NCI-H128 (cell line): Measurements from ENCODE around the gene ZNF593.

ENCODE experiments used
- DNase-seq: peaks from one replicate; lab custom pipeline; 2025; ENCODE audit not compliant: unreplicated experiment; lab: John Stamatoyannopoulos, UW

Gene ZNF593

DNA sequence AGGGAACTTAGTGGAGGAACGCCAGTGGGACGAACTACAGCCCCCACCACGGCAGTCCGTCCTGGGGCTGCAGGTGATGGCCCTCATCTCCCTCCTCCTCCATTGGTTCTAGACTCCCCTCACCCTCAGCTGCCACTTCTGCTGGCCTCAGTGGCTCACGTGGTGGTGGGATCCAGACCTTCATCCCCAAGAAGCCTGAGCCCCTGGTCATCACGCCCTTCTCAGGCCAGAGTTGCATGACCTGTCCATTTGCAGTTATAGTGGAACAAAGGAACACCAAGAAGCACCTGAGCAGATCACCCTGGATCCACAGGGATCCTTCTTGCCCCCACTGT, 23.8 kb upstream of the ZNF593 start:
- DNase-seq = no peak

DNA sequence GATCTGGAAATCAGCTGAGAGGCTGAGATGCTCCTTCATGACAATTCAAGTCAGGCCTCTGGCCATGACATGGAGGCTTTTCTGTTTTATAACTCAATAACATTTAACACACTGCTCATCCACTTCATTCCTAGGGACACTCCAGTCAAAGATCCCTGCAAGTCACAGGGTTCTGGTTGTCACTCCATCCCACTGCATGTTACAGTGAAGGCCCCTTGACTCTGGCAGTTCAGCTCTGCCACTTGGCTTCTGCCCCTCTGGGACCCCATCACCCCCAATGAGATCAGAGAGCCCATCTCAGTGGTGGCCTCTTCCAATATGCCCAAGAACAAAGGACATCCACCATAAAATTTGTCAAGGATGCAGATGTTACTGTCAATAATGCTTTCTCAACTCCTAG, 20.8 kb upstream of the ZNF593 start:
- DNase-seq = no peak

DNA sequence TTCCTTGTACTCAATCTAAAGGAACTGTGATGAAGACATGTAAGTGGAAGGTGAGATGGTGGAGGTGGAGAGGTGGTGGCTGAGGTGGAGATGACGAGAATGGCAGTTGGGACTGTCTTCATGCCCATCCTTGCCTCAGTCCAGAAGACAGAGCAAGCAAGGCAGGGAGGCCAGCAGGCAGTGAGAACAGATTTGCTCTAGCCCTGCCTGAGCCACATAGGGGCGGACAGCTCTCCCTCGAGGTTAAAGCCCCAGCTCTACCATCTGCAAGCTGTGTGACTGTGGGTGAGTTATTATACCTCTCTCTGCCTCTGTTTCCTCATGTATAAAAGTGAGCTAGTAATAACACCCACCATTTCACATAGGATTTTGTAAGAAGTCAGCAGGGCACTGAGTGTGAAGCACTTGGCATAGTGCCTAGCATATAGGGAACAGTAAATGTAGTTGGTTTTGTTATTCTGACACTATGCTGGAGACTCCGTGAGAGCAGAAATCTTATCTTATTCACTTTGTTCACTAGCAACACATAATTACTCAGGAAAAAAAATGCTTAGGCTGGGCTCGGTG, 15.7 kb upstream of the ZNF593 start:
- DNase-seq = no peak

DNA sequence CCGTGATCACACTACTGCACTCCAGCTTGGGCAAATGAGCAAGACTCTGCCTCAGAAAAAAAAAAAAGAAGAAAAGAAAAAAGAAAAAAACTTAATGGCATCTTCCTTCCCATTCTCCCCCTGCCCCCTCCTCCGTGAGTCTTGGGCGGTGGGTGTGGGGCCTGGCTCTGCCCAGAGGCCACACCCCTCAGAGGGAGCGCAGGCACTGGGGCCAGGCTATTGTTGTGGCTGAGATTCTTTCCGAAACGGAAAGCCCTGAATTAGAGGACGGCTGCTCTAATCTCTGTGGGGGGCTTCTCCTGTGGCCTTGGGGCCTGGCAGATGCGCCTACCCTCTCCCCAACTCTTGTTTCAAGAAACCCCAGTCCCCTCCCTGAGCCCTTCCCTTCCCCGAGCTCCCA, 15.0 kb upstream of the ZNF593 start:
- DNase-seq = no peak

DNA sequence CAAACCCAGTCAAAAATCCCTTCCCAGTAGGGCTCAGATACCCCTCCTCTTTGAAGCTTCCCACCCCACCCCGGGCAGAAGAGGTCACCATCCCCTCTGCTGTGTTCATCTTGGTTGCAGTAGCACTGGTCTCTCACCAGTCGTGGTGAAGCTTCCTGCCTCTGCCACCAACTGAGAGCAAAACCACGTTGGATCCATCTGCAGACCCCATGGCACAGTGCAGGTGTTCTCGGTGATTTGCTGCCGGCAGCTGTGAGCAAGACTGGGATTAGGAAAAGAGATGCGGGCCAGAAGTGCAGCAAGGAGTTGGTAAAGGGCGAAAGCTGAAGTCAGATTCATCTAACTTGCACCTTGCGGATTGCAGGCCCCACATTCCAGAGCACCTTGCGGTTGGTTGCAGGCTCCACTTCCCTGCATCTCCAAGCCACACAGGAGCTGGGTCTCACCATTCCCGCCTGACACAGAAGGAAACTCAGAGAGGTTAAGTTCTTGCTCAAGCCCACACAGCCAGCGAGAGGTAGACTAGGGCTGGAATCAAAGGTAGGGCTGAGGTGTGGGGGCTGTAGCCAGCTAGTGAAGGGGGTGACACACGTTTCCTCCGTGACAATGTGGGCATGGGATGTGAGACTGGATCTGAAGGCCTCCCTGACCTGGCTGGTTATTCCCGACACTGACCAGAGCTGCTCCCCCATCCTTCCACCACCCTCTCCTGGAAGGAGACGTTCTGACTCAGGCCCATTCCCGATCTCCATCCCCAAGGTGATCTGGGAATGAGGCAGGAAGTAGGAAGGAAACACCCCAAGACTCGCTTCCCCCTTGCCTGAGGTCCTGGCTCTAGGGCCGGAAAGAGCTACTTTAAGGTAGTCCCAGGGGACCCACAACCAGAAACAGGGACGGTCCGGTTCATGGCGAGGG, 14.1 kb upstream of the ZNF593 start:
- DNase-seq = no peak

DNA sequence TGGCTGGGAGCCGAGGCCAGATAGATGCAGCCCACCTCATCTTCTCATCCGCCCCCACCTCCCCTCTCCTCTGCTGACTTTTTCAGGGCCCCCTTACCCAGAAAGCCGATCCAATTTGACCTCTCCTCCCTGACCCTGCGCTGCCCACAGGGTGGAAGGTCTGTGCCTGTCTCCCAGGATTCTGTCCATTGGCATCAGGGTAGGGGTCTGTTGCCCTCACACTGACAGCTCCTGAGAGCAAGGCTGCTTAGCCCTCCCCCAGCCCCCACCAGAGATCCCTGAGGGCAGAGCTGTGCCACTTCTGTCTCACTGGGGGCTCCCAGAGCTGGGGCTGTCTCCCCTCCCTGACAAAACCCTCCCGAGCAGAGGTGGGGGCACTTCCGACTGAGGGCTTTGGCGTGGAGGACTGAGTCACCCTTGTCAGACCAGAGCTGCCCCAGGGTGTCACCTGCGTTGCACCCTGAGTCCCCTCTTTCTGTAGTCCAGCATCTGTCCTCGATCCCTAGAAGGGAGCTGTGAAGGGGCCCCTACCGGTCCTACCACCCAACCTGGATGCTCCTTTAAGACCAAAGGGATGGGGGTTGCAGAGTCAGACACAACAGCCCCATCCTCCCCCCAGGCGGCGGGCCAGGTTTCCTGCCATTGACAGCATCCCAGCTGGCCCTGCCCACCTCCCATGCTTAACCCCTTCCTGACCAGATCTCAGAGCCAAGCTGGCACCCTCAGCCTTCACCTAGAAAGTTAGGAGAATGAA, 13.2 kb upstream of the ZNF593 start:
- no peak for DNase-seq

DNA sequence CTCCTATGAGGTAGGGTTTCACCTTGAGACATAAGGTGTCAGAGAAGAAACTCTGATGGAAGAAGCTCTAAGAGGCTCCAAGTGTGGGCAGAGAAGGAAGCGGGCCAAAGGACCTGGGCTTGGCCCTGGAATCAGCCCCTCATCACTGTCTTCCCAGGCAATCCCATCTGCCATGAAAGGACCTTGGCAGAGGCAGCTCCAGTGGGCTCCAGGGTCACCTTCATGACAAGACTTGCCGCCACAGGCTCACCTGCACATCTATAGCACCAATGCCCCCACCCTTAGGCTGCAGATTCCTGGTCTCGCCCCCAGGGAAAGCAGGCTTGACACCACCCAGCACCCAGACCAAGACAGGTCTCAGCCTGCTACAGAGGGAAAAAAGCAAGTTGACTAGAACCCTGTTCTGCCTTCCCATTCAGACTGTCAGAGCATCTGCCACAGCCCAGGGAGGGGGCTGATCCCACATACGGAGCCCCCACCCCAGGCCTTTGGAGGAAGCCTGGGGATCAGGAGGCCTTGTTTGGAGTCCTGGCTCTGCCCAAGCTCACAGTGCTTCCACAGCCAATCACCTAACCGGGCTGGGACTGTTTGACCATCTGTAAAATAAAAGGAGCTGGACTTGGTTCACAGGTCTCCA, 11.3 kb upstream of the ZNF593 start:
- DNase-seq = no peak

DNA sequence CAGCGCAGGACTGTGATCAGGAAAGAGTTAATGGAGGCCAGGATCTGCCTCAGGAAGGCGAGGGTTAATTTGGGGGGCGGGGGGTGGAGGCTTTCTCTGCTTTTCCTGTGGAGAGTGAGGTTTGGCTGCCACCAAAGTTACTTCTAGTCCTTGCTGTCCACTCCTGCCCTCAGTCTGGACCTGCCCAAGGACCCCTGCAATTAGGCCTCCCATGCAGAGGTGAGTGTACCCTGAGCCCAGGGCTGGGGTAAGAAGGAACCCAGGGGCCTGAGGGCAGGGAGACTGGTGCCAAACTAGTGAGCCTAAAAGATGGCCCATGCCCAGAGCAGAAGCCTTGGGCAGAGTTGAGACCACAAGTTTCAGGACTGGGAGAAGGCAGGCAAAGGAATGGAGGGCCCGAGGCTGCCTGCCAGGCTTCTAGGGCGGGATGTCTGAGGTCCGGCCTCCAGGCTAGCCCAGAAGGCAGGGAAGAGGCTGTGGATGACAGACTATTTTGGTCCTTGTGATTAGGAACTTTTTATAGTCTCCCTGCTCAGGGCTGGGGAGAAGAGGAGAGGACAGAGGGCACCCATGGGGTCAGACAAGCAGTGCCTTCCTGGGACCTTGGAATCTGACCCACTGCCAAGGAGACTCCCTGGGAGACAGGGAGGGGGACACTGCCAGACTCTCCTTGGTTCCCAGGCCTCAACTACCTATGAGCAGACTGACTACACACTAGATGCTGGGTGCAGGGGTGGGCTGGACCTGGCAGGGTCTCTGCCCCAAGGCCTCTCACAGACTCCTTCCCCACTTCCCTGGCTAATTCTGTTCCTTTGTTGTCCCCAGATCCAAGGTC, 10.6 kb upstream of the ZNF593 start, which contains the start of gene FAM110D:
Gene FAM110D, plus strand, starts transcription at position 172 of the 835 bp plus-strand sequence. CDS start 2,213 bp downstream, outside the sequence.
- DNase-seq = no peak

DNA sequence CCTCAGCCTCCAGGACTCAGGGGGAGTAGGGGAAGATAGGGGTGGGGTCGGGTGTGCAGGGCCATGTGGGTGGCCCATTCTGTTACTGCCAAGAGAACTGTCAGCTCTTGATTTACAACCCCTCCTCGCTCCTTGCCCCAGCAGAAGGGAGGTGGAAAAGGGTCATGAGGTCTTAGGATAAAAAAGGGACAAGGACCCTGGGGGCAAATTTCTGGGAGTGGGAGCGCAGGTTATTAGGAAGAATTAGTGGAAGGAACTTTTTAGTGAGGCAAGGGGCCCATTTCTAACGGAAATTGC, 10.0 kb upstream of the ZNF593 start:
- no peak for DNase-seq

DNA sequence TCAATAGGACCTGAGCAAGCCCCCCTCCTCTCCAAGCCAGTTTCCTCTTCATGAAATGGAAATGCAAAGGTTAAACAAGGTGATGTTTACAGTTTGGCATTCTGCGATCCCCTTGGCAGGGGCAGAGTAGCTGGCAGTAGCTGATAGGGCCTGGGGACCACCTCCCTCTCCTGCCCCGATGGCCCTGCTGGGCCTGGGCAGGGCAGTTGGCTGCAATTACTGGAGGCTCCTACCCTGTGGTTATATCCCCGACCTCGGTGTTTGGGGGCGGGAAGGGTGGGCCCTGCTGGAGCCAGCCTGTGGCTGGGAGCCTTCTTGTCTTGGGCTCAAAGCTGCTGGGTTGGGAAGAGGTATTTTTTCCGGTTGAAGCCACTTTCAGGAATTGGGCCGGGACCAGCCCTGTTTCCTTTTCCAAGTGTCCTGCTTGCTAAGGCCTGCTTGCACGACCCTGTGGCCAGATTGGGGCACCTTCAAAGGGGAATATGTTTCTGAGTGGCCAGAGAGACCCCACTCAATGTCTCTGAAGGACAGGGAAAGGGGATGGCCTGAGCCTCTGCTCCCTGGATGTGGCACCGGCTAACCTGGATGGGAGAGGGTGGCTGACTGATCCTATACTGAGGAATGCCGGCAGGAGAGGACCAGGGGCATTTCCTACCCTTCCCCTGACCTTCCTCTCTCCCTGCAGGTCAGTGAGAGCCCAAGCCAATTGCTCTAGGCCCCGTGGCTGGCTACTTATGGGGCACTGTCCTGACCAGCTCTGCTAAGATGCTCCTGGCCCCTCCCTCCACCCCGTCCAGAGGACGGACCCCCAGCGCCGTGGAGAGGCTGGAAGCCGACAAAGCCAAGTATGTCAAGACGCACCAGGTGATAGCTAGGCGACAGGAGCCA, 8.9 kb upstream of the ZNF593 start:
- no peak for DNase-seq

DNA sequence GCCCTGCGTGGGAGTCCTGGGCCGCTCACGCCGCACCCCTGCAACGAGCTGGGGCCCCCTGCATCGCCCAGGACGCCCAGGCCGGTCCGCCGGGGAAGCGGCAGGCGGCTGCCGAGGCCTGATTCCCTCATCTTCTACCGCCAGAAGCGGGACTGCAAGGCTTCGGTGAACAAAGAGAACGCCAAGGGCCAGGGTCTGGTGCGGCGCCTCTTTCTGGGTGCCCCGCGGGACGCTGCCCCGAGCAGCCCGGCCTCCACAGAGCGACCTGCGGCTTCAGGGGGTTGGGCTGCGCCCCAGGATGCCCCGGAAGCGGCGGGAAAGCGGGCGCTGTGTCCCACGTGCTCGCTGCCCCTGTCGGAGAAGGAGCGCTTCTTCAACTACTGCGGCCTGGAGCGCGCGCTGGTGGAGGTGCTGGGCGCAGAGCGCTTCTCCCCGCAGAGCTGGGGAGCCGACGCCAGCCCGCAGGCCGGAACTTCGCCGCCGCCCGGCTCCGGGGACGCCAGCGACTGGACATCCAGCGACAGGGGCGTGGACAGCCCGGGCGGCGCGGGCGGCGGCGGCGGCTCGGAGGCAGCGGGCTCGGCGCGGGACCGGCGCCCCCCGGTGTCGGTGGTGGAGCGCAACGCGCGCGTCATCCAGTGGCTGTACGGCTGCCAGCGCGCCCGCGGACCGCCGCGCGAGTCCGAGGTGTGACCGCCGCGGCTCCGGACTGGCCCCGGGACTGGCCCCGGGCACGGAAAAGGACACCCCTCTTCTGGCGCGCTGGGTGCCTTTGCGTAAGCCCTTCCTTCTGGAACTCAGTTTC, 8.1 kb upstream of the ZNF593 start:
- peak; percentile 13 for DNase-seq

DNA sequence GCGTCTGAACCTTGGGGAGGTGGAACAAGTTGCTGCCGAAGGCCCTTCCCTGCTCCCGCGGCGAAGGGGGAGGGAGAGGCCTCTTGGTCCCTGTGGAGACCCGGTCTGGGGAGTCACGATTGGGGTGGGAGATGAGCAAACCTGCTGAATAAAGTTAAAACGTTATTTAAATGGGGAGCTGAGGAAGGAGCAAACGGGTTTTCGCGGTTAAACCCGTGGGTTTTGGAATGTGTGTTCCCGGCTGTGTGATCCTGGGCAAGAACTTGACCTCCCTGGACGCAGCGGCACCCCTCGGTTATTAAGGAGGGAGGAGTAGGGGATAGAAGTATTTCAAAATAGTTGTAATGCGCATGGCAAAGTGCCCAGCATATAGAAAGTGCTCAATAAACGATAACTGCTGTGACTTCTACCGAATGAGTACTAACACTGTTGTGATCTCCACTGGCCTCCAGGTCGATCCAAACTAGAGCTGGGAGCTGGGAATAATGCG, 7.4 kb upstream of the ZNF593 start:
- DNase-seq = no peak

DNA sequence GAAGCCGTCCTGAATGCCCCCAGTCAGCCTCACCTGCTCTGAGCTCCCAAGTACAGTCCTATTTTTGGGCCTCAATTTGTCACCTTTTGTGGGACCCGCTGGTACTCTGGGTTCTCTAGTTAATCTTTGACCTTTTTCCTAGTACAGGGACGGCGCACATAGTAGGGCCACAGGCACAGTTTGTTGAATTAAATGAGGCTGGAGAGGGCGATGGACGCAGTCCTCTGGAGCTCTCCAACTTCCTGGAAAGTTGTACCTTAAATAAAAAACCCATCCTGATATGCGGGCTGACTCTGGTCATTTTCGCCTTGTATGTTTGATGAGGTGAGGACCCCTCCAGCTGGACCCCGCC, 6.0 kb upstream of the ZNF593 start:
- no peak for DNase-seq

DNA sequence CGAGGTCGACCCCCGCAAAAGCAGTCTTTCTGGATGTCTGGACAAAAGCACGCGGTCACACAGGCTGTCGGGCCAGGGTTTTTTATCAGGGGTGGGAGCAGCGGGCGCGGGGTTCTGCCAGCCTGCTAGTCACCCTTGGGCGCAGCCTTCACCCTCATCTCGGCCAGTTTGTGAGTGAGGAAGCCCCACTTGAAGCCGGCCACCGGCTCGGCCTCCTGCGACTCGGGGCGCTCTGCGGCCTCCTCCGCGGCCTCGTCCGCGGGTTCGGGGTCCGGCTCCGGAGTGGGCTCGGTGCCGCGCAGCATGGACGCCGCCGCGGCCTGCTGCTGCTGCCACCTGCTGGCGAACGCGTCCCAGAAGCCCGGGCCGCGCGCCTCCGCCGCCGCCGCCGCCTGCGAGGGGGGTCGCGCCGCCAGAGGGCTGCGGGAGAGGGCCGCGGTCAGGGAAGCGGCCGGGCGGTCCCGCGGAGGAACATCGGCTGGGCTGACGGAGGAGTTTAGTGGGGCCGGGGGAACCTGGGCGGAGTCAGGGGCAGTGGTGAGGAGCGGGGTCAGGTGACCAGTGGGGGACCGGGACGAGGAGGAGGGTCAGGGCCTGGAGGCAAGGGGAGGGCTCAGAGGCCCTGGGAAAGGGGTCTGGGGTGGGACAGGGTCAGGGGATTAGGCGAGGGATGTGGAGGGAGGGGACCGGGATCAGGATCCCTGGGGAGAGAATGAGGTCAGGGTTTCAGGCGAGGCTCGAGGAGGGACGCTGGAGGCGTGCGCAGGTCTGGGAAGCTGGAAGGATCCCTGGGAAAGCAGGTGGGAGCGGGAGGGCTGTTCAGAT, 5.5 kb upstream of the ZNF593 start:
- DNase-seq = no peak

DNA sequence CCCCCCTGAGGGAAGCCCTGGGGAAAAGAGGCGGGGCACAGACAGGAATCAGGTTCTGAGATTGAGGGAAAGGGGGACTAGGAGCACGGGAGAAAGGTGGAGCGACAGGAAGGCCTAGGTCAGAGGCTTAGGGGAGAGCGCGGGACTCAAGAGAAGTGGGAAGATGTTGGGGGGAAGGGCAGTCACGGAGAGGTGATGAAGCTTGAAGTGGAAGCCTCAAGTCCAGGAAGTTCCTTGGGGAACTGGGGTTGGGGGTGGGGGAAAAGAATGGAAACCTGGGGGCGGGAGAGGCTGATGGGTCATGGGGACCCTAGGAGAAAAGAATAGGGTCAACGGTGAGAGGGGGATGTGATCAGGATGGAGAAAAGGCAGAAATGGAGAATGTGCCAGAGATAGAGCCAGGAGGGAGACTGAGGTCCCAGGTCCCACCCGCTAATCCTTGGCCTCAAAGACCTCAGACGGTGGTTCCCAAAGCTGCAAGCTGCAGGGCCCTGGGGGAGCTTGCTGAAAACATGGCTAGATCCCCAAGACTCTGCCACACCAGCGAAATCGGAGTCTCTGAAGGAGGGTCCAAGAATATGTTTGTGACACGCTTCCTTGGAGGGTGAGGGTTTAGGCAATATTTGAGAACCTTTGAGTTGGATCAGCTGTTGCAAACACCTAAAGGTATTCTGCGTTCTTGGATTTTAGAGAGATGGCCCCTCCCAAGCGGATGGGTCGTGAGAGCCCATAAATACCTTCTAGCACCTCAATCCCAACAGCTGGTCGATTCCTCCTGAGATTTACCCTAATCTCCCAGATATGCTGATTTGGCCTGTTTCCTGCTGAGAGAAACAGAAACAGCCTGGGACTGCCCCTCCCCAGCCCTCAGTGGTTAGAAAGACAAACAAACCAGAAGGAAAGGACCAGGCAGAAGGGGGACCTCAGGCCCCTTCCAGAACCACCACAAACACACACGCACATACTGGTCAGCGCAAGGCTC, 4.6 kb upstream of the ZNF593 start:
- DNase-seq = no peak

DNA sequence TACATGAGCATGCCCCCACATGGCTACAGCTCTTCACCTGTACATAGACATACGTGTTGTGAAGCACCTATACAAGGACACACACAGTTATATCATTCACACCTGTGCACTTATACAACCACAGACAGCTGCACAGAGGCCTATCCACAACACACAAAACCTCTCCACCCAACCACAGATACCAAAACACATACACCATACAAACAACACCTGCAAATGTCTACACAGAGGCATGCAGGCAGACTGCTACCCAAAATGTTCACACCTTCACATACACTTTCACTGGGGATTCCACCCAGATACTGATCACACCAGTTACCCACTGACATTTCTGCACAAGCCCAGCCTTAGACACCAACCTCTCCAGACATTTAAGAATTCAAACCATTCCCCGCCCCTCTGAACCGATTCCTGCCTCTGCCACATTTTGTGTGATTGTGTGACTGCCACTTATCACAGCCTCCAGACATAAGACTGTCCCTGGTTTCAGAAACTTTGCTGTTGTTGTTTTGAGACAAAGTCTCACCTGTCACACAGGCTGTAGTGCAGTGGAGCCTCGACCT, 2.9 kb upstream of the ZNF593 start:
- no peak for DNase-seq
